B cell (primary cell): ENCODE data around the gene C14orf180. TPM values are rescaled to one million over a fixed set of nuclear protein-coding genes. Genes with fewer than 3 reads are reported as not detected.

Experiments used
- ATAC-seq: fragments of 200-7000 bp; cut with Tn5 transposase; one replicate; pipeline ENCODE4 v1.10.0; 2021; ENCODE audit warnings: low read depth, mild to moderate bottlenecking, moderate number of reproducible peaks, moderate library complexity
- CTCF ChIA-PET: fragments of 350-600 bp; sonication (Branson Sonifier 250); formaldehyde crosslinking; loops from one replicate; lab custom pipeline; 2021; ENCODE audit warnings: antibody characterized with exemption, inconsistent platforms; lab: Charles Lee
- POLR2A ChIA-PET: fragments of 350-600 bp; sonication (Branson Sonifier 250); formaldehyde crosslinking; loops from one replicate; lab custom pipeline; 2021; ENCODE audit warnings: antibody characterized with exemption; lab: Charles Lee
- DNase-seq: peaks from one replicate; pipeline ENCODE4 v3.0.0; 2013
- H2AFZ ChIP-seq: 2 replicates; pipeline ENCODE4 v1.6.1; 2012; ENCODE audit warnings: mild to moderate bottlenecking, low read depth, low read length; ENCODE audit not compliant: insufficient read depth, poor library complexity, severe bottlenecking
- H3K27ac ChIP-seq, 2 donors: 1 replicate in 1 of 2; 2 replicates in 1 of 2; pipeline ENCODE4 v1.5.1; 2012 to 2013; ENCODE audit warnings: low read length in 2 of 2, mild to moderate bottlenecking in 2 of 2, moderate library complexity in 1 of 2
- H3K27me3 ChIP-seq, 4 experiments: fragments of 200-600 bp in 1 of 4; sonication (generic) in 1 of 4; replicated peaks in 1 of 4; 1 replicate in 2 of 4; 2 replicates in 2 of 4; pipeline versions ENCODE4 v1.6.1 to v1.7.0; 2013 to 2016; ENCODE audit warnings: low read length in 3 of 4, mild to moderate bottlenecking in 2 of 4, mixed read lengths in 1 of 4, moderate library complexity in 1 of 4; ENCODE audit not compliant: insufficient read depth in 4 of 4, control insufficient read depth in 3 of 4; ENCODE audit errors: control extremely low read depth in 1 of 4
- H3K36me3 ChIP-seq, 2 experiments: replicated peaks in 1 of 2; 1 replicate in 1 of 2; 2 replicates in 1 of 2; pipeline versions ENCODE4 v1.6.1 to v1.7.1; 2013; ENCODE audit warnings: low read length in 1 of 2; ENCODE audit not compliant: insufficient read depth in 2 of 2, control insufficient read depth in 1 of 2; ENCODE audit errors: control extremely low read depth in 1 of 2, extremely low read depth in 1 of 2
- H3K4me1 ChIP-seq, 2 donors: fragments of 200-600 bp in 1 of 2; sonication (generic) in 1 of 2; 1 replicate in 1 of 2; 2 replicates in 1 of 2; pipeline versions ENCODE4 v1.5.1 to v1.6.1; 2013 to 2017; ENCODE audit warnings: low read length in 2 of 2; ENCODE audit not compliant: control insufficient read depth in 2 of 2, insufficient read depth in 2 of 2
- H3K4me2 ChIP-seq: replicated peaks from 2 replicates; pipeline ENCODE3; 2012; ENCODE audit warnings: mild to moderate bottlenecking, low read depth, low read length; ENCODE audit not compliant: poor library complexity, severe bottlenecking
- H3K4me3 ChIP-seq, 5 experiments: fragments of 200-600 bp in 1 of 5; sonication (generic) in 1 of 5; 1 replicate in 3 of 5; 2 replicates in 2 of 5; pipeline versions ENCODE4 v1.5.1 to v1.7.0; 2011 to 2016; ENCODE audit warnings: low read length in 4 of 5, mild to moderate bottlenecking in 4 of 5, low read depth in 2 of 5, control low read depth in 1 of 5, moderate library complexity in 1 of 5; ENCODE audit not compliant: insufficient read depth in 1 of 5; ENCODE audit errors: control extremely low read depth in 1 of 5, extremely low read depth in 1 of 5
- H3K79me2 ChIP-seq: fragments of 200-600 bp; sonication (generic); one replicate; pipeline ENCODE4 v1.6.0; 2016; ENCODE audit warnings: low read length; ENCODE audit not compliant: control insufficient read depth, insufficient read depth
- H3K9ac ChIP-seq: fragments of 200-600 bp; sonication (generic); 2 replicates; pipeline ENCODE4 v1.6.1; 2017; ENCODE audit warnings: mild to moderate bottlenecking, low read length, moderate library complexity
- H3K9me3 ChIP-seq, 3 donors: one replicate each; pipeline versions ENCODE4 v1.6.1 to v1.7.1; 2013; ENCODE audit warnings: low read length in 2 of 3; ENCODE audit not compliant: control insufficient read depth in 2 of 3, insufficient read depth in 1 of 3; ENCODE audit errors: control extremely low read depth in 1 of 3
- H4K20me1 ChIP-seq: 2 replicates; pipeline ENCODE4 v1.6.0; 2012; ENCODE audit warnings: mild to moderate bottlenecking, low read length; ENCODE audit not compliant: insufficient read depth, control insufficient read depth, poor library complexity, severe bottlenecking
- H3K27ac Mint-ChIP-seq: one replicate; pipeline ENCODE4 v1.8.0; 2021; ENCODE audit warnings: mixed read lengths
- H3K27me3 Mint-ChIP-seq: one replicate; pipeline ENCODE4 v1.8.0; 2021; ENCODE audit warnings: mixed read lengths
- H3K4me1 Mint-ChIP-seq: one replicate; pipeline ENCODE4 v1.8.0; 2021; ENCODE audit warnings: mixed read lengths
- H3K4me3 Mint-ChIP-seq: one replicate; pipeline ENCODE4 v1.8.0; 2021; ENCODE audit warnings: mixed read lengths
- H3K9me3 Mint-ChIP-seq: one replicate; pipeline ENCODE4 v1.8.0; 2022; ENCODE audit warnings: mixed read lengths; ENCODE audit not compliant: insufficient read depth
- CTCF ChIP-seq: fragments of 200-600 bp; IDR thresholded peaks from one replicate; pipeline ENCODE4 v1.8.0; 2022; ENCODE audit warnings: antibody characterized with exemption, mild to moderate bottlenecking
- EZH2 ChIP-seq: IDR thresholded peaks from 2 replicates; pipeline ENCODE4 v1.6.1; 2012; ENCODE audit warnings: borderline replicate concordance, low read depth, mild to moderate bottlenecking, moderate library complexity, low read length; ENCODE audit not compliant: insufficient read depth, poor library complexity, severe bottlenecking
- WGBS: methylation state at CpG from one replicate; pipeline ENCODE4 v1.1.5; 2013; ENCODE audit warnings: missing lambda C conversion rate; ENCODE audit not compliant: insufficient coverage; 5-methylcytosine and 5-hydroxymethylcytosine counted together
- intact Hi-C: fragments of 100-400 bp; cut with micrococcal nuclease; formaldehyde crosslinking; loops from one replicate; pipeline ENCODE4 v1.10.0; 2022
- polyA plus RNA-seq: library from polyadenylated mRNA; depleted of rRNA; stranded (reverse); fragments of >200 nt; gene quantifications from 2 replicates; pipeline ENCODE4 v1.2.3, GENCODE V29; 2012
- total RNA-seq, 2 donors: library from RNA; stranded (reverse); fragments of 120-200 nt in 1 of 2; gene quantifications; 1 replicate in 1 of 2; 2 replicates in 1 of 2; pipeline versions ENCODE4 v1.2.3 to v1.2.4, GENCODE V29; 2013 to 2022

C14orf180 gene
- total and polyA plus RNA-seq, 2 donors (not counting 1 experiment from before 2014, with no cell fraction given) = not detected

GRCh38 chr14:104550340-104550860 lies 29.2 kb upstream of the C14orf180 start:
- Mint-ChIP-seq H3K4me1 (no peaks in the 10 kb centered on the region), H3K27me3 (peaks cover 18% of the 10 kb centered on the region), H3K9me3 (peaks cover 2% of the 10 kb centered on the region), H3K4me3 (no peak overlapping the region), H3K27ac (no peak overlapping the region)
- H3K79me2 ChIP-seq = no peaks in the 10 kb centered on the region
- no peak overlapping the region for H3K9ac ChIP-seq
- no peak for TF ChIP-seq CTCF
- TF ChIP-seq EZH2 = no peak
- intact Hi-C loops = no loop called here
- CTCF ChIA-PET = no interaction called here
- H2AFZ ChIP-seq = no peak overlapping the region
- POLR2A ChIA-PET = no interaction called here
- no peaks in the 10 kb centered on the region for H4K20me1 ChIP-seq
- H3K27ac ChIP-seq = no peak overlapping the region
- DNase-seq = no peak
- no peaks in the 10 kb centered on the region for H3K4me1 ChIP-seq
- no peak for ATAC-seq
- H3K4me2 ChIP-seq = no peak overlapping the region
- 92% methylated on average over 11 of the region's 13 CpGs for WGBS
- H3K27me3 ChIP-seq = peaks cover 0 to 6% (median 2%) of the 10 kb centered on the region in 4 experiments
- H3K9me3 ChIP-seq = peaks cover 0 to 9% (median 0%) of the 10 kb centered on the region in 3 donors
- no peak overlapping the region for H3K4me3 ChIP-seq
- H3K36me3 ChIP-seq = no peaks in the 10 kb centered on the region

- Histone ChIP-seq H2AFZ (no peak overlapping the region), H3K4me1 (no peaks in the 10 kb centered on the region), H3K27me3 (peaks cover 0 to 3% (median 0%) of the 10 kb centered on the region in 4 experiments), H3K79me2 (no peaks in the 10 kb centered on the region), H3K4me2 (no peak overlapping the region), H4K20me1 (no peaks in the 10 kb centered on the region), H3K27ac (no peak overlapping the region), H3K4me3 (no peak overlapping the region), H3K9me3 (peaks cover 0 to 9% (median 0%) of the 10 kb centered on the region in 3 donors), H3K9ac (no peak overlapping the region), H3K36me3 (no peaks in the 10 kb centered on the region)
- ChIA-PET POLR2A (no interaction called here), CTCF (no interaction called here)
- Mint-ChIP-seq H3K9me3 (peaks cover 2% of the 10 kb centered on the region), H3K4me3 (no peak overlapping the region), H3K27me3 (peaks cover 18% of the 10 kb centered on the region), H3K4me1 (no peaks in the 10 kb centered on the region), H3K27ac (no peak overlapping the region)
- 84% methylated on average over 17 of the region's 24 CpGs for WGBS
- ATAC-seq = no peak
- no peak for DNase-seq
- TF ChIP-seq CTCF = no peak
- TF ChIP-seq EZH2 = no peak
- intact Hi-C loops = no loop called here
These were observed 28.5 kb upstream of the C14orf180 start for GRCh38 chr14:104550861-104551728.
